Stimulated activated CD8-positive, alpha-beta memory T cell treated with anti-CD3 and anti-CD28 coated beads, Interleukin-12 subunit alpha, Interleukin-12 subunit beta, amount 100 ng/mL, for 24 hours (primary cell): ENCODE results near the gene TNNT3.
"Not testable (repeated sequence)": the region's sequence is repeated elsewhere in the genome, so short reads cannot be mapped to it uniquely, and the experiment has no call there.

Experiments used
- DNase-seq: peaks from one replicate; pipeline ENCODE4 v3.0.0-alpha.2; 2020; ENCODE audit errors: extremely low read depth

Gene TNNT3

DNA sequence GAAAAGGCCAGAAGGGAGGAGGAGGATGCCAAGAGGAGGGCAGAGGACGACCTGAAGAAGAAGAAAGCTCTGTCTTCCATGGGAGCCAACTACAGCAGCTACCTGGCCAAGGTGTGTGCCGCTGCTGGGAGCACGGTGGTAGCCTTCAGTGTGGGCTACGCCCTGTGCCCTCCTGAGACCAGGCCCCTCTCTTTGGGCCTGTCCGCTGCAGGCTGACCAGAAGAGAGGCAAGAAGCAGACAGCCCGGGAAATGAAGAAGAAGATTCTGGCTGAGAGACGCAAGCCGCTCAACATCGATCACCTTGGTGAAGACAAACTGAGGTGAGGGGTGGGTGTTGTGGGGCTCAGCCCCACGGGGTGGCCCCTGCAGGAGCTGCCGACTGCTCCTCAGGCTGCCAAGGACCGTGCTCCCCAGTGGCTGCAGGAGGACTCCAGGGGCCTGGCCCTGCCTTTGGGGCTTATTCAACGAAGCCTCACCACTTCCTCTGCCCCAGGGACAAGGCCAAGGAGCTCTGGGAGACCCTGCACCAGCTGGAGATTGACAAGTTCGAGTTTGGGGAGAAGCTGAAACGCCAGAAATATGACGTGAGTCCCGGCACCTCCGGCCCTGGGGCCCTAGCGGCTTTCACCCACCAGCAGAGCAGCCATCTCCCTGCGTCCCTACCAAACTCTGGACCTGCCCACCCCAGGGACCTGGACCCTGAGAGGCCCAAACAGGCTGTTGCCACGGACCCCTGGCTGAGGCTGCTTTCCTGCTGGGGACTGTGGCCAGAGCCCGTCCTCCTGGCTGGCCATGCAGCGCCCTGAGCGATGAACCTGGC is 15.0 kb downstream of the TNNT3 start:
- no peak for DNase-seq

DNA sequence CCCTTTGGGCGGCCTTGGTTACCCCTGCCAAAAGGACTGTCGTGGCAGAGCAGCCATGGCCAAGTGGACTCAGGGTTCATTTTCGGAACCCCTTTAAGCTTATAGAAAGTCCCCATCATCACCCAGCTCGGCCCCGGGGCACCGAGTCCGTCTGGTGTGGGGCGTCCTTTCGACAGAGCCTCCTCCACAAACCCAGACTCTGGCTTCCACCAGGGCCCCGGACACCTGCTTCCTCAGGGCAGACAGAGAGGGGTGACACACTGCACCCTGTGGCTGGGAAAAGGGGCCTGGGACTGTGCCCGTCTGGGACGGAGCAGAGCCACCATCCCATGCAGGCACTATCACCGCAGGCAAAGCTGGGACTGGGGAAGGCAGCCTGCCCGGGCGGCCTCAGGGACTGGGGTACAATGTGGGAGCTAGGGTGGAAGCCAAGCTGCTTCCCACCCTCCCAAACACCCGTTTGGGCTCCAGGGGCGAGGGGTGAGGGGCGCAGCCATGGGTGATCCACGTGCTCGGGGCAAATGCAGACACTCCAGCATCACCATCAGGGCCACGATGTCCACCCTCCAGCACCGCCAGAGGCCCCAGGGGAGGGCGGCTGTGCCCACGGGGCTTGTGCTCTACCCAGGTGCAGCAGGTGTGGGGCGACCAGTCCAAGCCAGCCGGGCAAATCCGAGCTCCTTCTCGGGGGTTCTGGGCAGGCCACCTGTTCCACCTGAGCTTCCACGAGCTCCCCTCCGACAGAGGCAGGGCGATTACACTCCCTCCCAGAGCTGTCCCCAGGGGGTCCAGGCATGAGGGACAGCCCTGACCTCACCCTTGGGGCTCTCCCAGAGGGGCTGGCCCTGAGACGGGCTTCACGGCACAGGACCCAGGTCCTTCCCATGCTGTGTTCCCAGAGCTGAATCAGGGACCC is 15.9 kb downstream of the TNNT3 start:
- no peak for DNase-seq

DNA sequence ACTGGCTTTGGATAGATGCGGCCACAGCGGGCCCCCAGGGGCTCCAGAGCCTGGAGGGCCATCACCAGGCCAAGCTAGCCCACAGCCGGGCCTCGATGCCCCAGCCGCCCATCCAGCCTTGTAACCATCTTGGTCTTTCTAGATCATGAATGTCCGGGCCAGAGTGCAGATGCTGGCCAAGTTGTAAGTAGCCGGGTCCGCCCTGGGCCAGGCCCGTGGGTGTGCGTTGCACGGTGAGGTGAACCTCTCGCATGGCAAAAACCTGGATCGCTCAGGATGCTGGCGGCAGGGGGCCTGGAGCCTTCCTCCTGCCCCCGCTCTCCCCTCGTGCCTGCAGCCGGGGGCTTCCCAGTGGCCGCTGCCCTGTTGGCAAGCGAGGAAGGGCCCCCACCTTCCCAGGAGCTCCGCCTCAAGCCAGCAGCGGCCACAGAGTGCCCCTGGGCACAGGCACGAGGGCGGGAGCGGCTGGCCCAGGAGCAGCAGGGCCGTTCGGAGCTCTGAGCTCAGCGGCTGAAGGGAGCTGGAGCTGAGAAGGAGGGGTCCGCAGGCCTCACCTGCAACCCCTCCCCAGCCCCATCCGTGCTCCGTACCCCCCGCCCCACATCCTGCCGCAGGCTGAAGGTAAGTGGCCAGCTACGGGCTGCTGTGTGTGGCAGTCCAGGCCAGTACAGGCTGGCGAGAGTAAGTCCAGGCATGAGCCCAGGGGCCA is 16.7 kb downstream of the TNNT3 start:
- DNase-seq = no peak

DNA sequence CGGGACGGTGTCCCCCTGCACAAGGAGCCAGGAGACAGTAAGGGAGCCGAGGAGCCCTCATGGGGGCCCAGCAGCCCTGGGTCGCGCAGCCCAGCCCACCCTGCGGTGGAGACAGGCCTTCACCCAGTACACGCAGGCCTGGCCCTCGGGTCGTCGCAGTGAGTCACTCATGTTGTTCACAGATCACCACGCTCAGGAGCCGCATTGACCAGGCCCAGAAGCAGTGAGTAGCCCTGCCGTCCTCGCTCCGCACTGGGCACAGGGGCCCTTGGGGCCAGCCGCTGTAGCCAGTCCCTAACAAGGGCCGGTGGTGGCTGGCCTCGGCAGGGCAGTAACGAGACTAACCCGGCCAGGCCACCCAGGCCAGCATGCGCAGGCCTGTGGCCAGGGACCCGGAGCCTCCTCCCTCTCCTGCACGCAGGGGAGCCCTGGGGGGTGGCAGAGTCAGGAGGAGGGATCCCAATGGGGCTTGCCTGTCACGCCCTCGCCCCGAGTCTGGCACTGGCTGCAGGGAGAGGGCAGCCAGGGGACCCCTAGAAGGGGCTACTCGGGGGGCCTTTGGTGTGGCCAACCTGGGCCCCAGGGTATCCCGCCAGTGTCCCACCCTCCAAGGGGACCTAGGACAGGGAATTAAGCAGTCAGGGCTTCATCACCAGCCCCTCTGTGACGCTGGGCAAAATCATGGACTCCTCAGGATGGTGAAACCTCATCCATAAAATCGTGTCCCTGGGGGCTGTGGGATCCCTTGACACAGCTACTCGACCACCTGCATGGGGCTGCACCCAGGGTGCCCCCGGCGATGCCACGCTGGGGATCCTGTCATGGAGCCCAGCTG is 17.5 kb downstream of the TNNT3 start:
- DNase-seq = no peak

DNA sequence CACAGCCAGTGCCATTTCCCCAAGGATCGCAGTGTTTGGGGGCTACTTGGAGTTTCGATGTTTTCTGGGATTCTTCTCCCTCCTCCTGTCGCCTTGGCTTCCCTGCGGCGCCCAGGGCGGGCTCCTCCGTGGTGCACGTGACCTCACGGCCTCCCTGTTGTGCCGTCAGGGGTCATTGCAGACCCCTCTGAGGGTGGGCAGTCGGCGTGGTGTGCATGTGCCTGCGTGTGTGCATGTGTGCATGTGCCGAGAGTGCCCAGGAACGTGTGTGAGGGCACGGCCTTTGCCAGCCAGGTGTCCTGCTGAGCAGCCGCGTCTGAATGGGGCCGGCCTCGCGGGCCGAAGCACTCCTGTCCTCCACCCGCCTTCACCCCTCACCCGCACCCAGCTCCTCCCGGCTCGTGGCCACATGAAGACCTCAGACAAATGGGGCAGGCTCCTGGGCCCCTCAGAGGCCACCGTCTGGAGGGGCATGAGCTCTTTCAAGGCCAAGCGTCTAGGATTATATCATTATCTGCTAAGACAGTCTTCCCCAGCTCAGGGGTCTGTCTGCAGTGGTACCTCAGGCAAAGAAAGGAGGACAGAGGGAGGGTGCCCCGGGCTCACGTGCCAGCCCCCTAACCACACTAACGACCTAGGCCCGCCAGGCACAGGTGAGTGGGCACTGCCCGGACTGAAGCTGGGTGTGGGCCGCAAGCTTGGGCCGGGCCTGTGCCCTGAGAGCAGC is 18.3 kb downstream of the TNNT3 start:
- no peak for DNase-seq

DNA sequence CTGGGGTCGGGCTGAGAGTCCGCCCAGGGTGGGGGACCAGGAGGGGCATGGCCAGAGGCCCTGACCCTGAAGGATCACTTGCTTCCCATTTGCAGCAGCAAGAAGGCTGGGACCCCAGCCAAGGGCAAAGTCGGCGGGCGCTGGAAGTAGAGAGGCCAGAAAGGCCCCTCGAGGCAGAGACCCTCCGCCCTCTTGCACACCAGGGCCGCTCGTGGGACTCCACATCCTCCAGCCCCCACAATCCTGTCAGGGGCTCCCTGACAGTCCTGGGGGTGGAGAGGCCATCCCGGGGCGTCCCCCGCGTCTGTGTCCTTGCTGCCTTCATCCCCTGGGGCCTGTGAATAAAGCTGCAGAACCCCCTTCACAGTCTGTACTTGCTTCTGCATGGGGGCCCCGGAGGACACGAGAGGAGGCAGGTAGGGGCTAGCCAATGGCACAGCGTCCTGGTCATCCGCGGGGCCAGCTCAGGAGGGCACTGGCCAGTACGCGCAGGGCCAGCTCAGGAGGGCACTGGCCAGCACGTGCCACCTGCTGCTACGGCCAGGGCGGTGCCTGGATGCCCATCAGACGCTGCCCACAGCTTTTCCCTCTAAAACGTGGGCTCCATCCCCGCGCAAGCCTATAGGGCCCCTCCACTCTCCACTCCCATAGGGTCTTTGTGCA is 19.0 kb downstream of the TNNT3 start:
- DNase-seq = no peak

DNA sequence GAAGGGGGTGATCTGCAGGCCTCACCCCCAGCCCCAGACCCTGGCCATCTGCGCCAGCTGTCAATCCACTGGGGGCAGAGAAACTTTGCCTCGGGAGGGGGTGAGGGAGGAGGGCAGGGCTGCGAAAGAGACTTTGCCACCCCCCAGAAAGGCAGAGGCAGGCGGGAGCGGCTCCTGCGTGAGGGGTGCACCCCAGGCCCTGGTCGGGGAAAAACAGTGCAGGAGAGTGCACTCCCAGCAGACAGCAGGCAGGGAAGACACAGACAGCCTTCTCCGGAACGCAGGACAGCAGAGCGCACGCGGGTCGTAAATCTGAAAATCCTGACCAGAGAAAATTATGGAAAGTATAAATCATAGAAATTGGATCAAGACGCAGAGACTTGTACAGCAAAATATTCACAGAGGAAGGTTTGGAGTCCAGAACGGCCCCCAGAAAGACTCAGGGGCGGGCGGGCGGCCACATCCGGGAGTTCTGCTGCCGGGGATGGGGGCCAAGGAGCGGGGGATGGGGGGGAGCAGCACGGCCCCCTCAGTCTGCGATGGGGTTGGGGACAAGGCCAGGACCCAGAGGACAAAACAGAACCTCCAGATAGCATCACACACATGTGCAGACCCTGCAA is 19.6 kb downstream of the TNNT3 start:
- DNase-seq = no peak

DNA sequence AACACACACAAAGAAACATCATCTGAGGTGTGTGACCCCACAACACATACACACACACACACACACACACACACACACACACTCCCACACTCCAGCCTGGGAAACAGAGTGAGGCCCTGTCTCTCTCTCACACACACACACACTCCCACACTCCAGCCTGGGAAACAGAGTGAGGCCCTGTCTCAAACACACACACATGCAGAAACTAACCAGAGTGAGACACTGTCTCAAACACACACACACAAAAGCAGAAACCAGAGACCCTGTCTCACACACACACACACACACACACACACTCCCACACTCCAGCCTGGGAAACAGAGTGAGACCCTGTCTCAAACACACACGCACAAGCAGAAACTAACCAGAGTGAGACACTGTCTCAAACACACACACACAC is 20.3 kb downstream of the TNNT3 start:
- DNase-seq = not testable (repeated sequence)

DNA sequence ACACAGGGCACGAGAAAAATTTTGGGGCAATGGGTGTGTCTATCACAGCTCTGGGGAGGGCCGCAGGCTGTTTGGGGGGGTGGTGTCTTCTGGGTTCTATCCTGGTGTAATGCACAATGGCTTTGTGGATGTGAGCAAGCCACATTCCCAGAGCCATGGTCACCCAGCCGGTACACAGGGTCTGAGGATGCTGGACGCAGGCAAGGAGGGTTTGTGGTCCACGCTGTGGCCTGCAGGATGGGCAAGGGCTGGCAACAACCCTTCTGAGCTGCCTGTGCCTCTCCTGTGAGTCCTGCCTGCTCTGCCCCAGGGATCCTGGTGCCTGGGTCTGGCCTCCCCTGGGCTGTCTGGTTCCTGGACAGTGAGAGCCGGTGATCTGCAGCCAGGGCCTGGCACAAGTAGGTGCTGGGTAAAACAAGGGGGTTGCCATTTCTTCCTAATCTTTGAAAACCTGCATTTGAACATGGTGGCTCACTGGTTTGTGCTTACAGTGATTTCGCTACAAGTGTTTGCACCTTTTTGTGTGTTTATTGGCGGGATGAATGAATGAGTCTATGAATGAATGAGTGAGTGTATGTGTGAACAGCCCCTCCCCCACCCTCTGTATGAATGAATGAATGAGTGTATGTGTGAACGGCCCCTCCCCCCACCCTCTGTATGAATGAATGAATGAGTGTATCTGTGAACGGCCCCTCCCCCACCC is 23.2 kb downstream of the TNNT3 start:
- no peak for DNase-seq

DNA sequence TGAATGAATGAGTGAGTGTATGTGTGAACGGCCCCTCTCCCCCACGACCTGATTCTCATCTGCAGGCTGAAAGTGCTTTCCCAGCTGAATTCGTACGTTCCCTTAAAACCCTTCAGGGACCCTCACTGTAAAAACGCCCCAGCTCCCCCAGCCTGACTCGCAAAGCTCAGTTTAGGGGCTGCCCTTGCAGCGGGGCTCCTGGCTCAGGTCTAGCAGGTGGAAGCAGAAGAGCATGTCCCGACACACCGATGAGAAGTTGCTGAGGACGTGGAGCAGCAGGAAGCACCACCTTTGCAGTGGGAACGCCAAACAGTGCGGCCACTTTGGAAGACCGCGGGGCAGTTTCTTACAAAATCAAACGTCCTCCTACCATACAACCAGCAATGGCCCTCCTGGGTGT is 24.1 kb downstream of the TNNT3 start:
- DNase-seq = no peak

DNA sequence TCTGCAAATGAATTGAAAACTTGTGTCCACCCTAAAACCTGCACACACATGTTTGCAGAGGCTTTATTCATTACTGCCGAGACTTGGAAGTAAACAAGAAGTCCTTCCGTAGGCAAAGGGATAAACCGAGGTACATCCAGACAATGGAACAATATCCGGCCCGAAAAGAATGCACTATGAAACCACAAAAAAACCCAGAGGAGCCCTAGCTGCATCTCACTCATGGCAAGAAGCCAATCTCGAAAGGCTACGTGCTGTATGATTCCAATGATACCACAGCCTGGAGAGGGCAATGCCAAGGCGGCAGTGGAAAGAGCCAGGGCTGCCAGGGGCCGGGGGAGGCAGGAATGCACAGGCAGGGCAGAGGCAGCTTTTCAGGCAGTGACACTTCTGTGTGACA is 24.5 kb downstream of the TNNT3 start:
- DNase-seq = no peak

DNA sequence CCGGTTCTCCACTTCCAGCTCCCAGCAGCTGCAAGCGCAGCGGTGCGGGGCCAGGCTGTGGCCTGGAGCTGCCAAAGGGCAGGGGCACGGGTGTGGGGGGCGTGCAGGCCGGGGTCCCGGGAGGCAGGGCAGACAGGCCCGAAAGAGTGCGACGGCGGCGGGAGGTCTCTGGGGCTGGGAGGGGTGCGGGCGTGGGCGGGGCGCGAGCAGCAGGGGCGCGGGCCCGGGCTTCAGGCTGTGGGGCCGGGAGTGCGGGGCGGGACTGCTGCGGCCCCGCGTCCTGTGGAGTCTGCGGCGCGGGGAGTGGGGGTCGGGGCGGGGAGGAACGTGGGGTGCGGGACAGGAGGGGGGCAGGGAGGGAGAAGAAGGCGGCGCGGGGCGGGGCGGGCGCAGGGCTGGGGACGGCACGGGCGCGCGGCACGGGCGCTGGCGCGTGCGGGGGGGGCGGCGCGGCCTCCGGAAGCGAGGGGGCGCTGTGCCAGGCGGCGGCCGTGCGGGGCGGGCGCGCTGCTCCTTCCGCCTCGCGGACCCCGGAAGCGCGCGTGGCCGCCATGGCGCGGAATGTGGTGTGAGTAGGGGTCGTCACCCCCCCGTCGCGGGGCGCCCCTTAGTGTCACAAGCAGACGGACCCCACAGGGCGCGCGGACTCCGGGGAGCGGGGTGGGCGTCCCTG is 27.4 kb downstream of the TNNT3 start, which contains the start of gene MRPL23:
MRPL23 (plus strand) TSS at position 521 of the 673 bp plus-strand sequence; CDS start at position 552, 31 bp downstream.
- no peak for DNase-seq

DNA sequence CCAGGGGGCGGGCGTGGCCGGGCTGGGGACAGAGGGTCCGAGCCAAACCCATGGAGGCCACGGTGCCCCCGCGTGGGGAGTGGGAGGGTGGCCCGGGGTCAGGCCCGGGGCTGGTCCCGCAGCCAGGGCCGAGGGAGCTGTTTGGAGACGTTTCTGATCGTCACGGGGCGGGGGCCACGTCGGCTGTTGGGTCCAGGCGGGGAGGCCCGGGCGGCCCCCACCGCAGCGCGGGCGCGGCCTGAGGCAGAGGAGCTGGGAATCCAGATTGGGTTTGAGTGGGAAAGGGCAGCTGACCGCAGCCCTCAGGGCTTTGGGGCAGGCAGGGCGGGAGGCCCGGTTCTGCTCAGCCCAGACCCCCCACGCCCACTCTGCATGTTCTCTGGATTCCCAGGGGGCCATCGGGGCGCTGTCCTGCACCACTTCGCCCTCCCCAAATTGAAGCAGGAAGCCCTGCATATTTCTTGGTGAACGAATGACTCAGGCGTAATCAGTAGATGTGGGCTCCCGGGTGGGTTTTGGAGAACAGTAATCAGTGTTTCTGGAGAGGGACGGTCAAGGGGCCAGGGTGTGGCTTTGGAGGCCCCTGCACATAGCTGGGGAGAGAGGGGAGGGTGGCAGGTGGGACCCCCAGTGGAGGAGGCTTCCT is 28.2 kb downstream of the TNNT3 start:
- DNase-seq = no peak

DNA sequence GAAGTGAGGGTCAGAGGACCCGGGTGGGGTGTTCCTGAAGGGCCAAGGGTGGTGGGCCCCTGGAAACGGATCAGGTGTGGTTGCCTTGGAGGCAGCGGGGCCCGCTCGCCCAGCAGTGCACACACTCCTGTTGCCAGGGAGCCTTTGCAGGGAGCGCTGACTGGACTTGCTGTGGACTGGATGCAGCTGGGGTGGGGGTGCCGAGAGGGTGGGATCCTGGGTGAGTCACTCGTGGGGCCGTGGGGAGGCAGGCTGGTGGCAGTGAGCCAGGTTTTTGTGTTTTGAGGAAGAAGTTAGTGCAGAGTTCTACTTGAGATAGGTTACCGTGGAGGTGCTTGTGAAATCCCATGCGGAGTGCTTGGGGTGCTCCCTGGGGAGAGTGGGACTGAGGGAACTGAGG is 28.9 kb downstream of the TNNT3 start:
- no peak for DNase-seq

DNA sequence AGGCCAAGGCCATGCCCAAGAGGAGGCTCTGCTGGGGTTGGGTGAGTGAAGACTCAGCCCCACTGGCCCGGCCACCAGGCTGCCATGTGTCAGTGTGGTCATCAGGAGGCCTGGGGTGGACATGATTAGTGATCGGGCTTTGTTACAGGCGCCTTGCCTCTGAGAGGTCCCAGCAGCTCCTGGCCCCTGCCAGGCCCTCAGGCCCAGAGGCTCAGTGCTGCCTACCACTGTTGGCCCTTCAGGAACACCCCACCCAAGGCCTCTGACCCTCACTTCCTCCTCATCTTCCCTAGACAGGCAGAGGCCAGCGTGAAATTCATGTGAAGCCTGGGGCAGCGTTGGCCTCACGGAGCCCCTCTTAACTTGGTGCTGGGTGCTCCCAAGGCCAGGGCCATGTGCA is 29.8 kb downstream of the TNNT3 start:
- DNase-seq = no peak

DNA sequence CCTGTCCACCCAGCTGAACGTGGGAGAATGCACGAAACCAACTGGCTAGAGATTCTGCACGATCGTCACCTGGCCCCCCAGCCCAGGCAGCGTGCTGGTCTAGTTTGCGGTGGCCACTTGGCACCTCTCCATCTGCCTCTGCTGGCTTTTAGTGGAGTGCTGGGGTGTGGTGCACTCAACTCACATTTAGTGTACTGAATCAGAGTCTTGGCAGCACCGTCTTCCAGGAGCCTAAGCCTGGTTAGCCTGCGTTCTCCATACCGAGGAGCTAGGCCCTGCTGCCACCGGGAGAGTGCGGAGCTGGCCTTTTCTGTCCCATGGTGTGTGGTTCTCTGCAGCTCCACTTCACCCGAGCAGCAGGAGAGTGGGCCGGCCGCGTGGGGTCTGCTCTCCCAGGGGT is 30.4 kb downstream of the TNNT3 start:
- no peak for DNase-seq

DNA sequence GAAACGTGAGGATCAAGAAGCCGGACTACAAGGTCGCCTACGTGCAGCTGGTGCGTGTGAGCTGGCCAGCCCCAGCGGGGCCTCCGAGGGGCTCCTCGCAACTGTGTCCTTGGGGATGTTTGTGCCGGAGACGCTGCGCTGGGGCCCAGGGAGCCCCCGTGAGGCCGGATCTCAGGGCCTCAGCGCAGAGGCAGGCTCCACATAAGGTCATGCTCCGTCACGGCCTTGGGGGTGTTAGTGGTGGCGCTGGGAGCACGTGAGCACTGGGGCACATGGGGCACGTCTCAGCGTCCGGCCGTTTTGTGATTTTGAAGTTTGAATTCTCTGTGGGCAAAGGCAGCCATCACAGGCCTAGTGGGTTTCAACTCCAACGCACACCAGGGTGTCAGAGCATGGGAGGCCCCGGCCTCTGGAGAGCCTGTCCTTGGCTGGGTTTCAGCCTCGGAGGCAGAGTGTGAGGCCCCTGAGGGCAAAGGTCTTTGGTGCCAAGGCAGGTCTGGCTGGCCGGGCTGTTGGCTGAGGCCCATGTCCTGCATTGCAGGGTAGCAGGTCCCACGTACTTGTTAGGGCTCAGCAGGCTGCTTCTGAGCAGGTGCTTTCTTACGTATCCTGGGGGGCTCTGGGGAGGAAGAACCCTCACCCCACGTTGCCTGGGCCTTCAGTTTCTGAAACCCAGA is 33.4 kb downstream of the TNNT3 start:
- DNase-seq = no peak
